MM.1S (cell line): ENCODE results near the gene RAPGEF4.

Experiments used
- CTCF ChIP-seq: fragments of 300-600 bp; sonication (generic); IDR thresholded peaks from 2 replicates; pipeline ENCODE4 v1.5.1; 2016; ENCODE audit warnings: antibody characterized with exemption, low read length, mixed read lengths
- EZH2 ChIP-seq: fragments of 300-600 bp; sonication (generic); optimal IDR thresholded peaks from 2 replicates; pipeline ENCODE3; 2017; ENCODE audit warnings: low read depth, mild to moderate bottlenecking, antibody characterized with exemption, low read length, mixed read lengths
- EZH2phosphoT487 ChIP-seq: fragments of 300-600 bp; sonication (generic); IDR thresholded peaks from 2 replicates; pipeline ENCODE4 v1.6.1; 2018; ENCODE audit warnings: antibody characterized with exemption, low read length

GRCh38 chr2:172969166-172969565, 233.5 kb downstream of the RAPGEF4 start:
- TF ChIP-seq CTCF (no peak), EZH2phosphoT487 (no peak), EZH2 (no peak)
